OCI-LY7 (cell line): ENCODE measurements around the gene ABHD12. TPM values are rescaled to one million over a fixed set of nuclear protein-coding genes. Genes with fewer than 3 reads are reported as not detected.

Experiments used
- BruUV-seq: library from RNA; stranded (reverse); fragments of 400-500 nt; replicated peaks from 2 replicates; lab custom pipeline; 2021; lab: Mats Ljungman, UMichigan
- CTCF ChIA-PET: fragments of 300-600 bp; sonication (Branson Sonifier 250); formaldehyde crosslinking; loops from one replicate; lab custom pipeline; 2022; ENCODE audit warnings: antibody characterized with exemption; ENCODE audit not compliant: unreplicated experiment; lab: Charles Lee
- POLR2A ChIA-PET: fragments of 300-600 bp; sonication (Branson Sonifier 250); formaldehyde crosslinking; loops from one replicate; lab custom pipeline; 2022; ENCODE audit warnings: antibody characterized with exemption; lab: Charles Lee
- DNase-seq: peaks from one replicate; pipeline ENCODE4 v3.0.0-alpha.2; 2015; ENCODE audit warnings: low spot score
- H2AFZ ChIP-seq: fragments of 200-600 bp; sonication (generic), shearing (Covaris generic); 2 replicates; pipeline ENCODE4 v1.6.1; 2014; ENCODE audit warnings: mild to moderate bottlenecking, antibody characterized with exemption, low read length, moderate library complexity
- H3K27ac ChIP-seq: fragments of 200-600 bp; sonication (generic); 2 replicates; pipeline ENCODE4 v1.5.1; 2014; ENCODE audit warnings: mixed run types, low read depth, mild to moderate bottlenecking, moderate library complexity, low read length, inconsistent platforms; ENCODE audit not compliant: poor library complexity, severe bottlenecking
- H3K36me3 ChIP-seq: fragments of 200-600 bp; sonication (generic); 2 replicates; pipeline ENCODE4 v1.6.1; 2014; ENCODE audit warnings: mild to moderate bottlenecking, antibody characterized with exemption, low read length, moderate library complexity, mixed read lengths; ENCODE audit not compliant: insufficient read depth
- H3K4me1 ChIP-seq: fragments of 200-600 bp; sonication (generic); 2 replicates; pipeline ENCODE4 v1.5.1; 2014; ENCODE audit warnings: mild to moderate bottlenecking, low read length; ENCODE audit not compliant: insufficient read depth, poor library complexity, severe bottlenecking
- H3K4me2 ChIP-seq: fragments of 200-600 bp; sonication (generic); 2 replicates; pipeline ENCODE4 v1.6.1; 2014; ENCODE audit warnings: mild to moderate bottlenecking, low read length
- H3K4me3 ChIP-seq: fragments of 200-600 bp; sonication (generic); 2 replicates; pipeline ENCODE4 v1.5.1; 2014; ENCODE audit warnings: mild to moderate bottlenecking, low read depth, low read length; ENCODE audit not compliant: poor library complexity, severe bottlenecking
- H3K79me2 ChIP-seq: fragments of 200-600 bp; sonication (generic); 2 replicates; pipeline ENCODE4 v1.6.1; 2016; ENCODE audit warnings: low read depth, mild to moderate bottlenecking, low read length, moderate library complexity, mixed read lengths; ENCODE audit not compliant: insufficient read depth
- H3K9me2 ChIP-seq: fragments of 200-600 bp; sonication (generic); 2 replicates; pipeline ENCODE4 v1.6.1; 2016; ENCODE audit warnings: mild to moderate bottlenecking, low read length, mixed read lengths; ENCODE audit not compliant: insufficient read depth
- H3K9me3 ChIP-seq: fragments of 200-600 bp; sonication (generic); 2 replicates; pipeline ENCODE4 v1.6.1; 2014; ENCODE audit warnings: mild to moderate bottlenecking, mixed run types, low read length, mixed read lengths
- H4K20me1 ChIP-seq: fragments of 200-600 bp; sonication (generic); 2 replicates; pipeline ENCODE4 v1.6.1; 2014; ENCODE audit warnings: mild to moderate bottlenecking, antibody characterized with exemption, low read length, moderate library complexity, mixed read lengths; ENCODE audit not compliant: insufficient read depth
- EZH2phosphoT487 ChIP-seq: fragments of 200-600 bp; sonication (generic); IDR thresholded peaks from 2 replicates; pipeline ENCODE4 v1.6.1; 2018; ENCODE audit warnings: low read depth, borderline replicate concordance, mild to moderate bottlenecking, mixed run types, antibody characterized with exemption, low read length, moderate library complexity, mixed read lengths
- intact Hi-C: fragments of 100-400 bp; cut with micrococcal nuclease; formaldehyde crosslinking; loops from one replicate; pipeline ENCODE4 v1.10.0; 2022; ENCODE audit not compliant: unreplicated experiment
- total RNA-seq, 2 experiments: library from RNA; depleted of rRNA in 1 of 2; stranded (reverse); fragments of >200 nt in 1 of 2; shearing (Covaris generic) in 1 of 2; gene quantifications; 2 replicates each; pipeline ENCODE4 v1.2.3, GENCODE V29; 2014 to 2022
- TF ChIP-seq, protein P1 (sequence below): fragments of 200-600 bp; sonication (generic); conservative IDR thresholded peaks from 2 replicates; pipeline ENCODE4 v1.5.1; 2014; ENCODE audit warnings: mild to moderate bottlenecking, antibody characterized with exemption, low read length, moderate library complexity, mixed read lengths

The ABHD12 gene
- total RNA-seq, 2 experiments from 2014 or later, result 10.6 to 12.9 TPM

- no peak overlapping the region for H3K27ac ChIP-seq
- H3K9me2 ChIP-seq, result no peaks in the 10 kb centered on the region
- H4K20me1 ChIP-seq, result 0 out of 2 replicates have a peak, but pooled peaks cover 8% of the 10 kb centered on the region
- H3K79me2 ChIP-seq, result no peaks in the 10 kb centered on the region
- ChIA-PET CTCF (no interaction called here), POLR2A (no interaction called here)
- intact Hi-C loops, result no loop called here
- BruUV-seq, result no TSS peak
- TF ChIP-seq, protein P1, sequence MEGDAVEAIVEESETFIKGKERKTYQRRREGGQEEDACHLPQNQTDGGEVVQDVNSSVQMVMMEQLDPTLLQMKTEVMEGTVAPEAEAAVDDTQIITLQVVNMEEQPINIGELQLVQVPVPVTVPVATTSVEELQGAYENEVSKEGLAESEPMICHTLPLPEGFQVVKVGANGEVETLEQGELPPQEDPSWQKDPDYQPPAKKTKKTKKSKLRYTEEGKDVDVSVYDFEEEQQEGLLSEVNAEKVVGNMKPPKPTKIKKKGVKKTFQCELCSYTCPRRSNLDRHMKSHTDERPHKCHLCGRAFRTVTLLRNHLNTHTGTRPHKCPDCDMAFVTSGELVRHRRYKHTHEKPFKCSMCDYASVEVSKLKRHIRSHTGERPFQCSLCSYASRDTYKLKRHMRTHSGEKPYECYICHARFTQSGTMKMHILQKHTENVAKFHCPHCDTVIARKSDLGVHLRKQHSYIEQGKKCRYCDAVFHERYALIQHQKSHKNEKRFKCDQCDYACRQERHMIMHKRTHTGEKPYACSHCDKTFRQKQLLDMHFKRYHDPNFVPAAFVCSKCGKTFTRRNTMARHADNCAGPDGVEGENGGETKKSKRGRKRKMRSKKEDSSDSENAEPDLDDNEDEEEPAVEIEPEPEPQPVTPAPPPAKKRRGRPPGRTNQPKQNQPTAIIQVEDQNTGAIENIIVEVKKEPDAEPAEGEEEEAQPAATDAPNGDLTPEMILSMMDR, result no peak
- no peak for TF ChIP-seq EZH2phosphoT487
- no peaks in the 10 kb centered on the region for H3K9me3 ChIP-seq
- H2AFZ ChIP-seq, result no peak overlapping the region
- H3K4me1 ChIP-seq, result no peaks in the 10 kb centered on the region
- H3K36me3 ChIP-seq, result no peaks in the 10 kb centered on the region
- no peak for DNase-seq
- no peak overlapping the region for H3K4me2 ChIP-seq
- H3K4me3 ChIP-seq, result no peak overlapping the region
Observed at GRCh38 chr20:25340380-25340779, 50.3 kb downstream of the ABHD12 start.

- H3K27ac ChIP-seq, result no peak overlapping the region
- TF ChIP-seq, protein P1, result no peak
- TF ChIP-seq EZH2phosphoT487, result no peak
- CTCF ChIA-PET, result no interaction called here
- H3K36me3 ChIP-seq, result no peaks in the 10 kb centered on the region
- H3K9me3 ChIP-seq, result no peaks in the 10 kb centered on the region
- no peak overlapping the region for H2AFZ ChIP-seq
- BruUV-seq, result no TSS peak
- DNase-seq, result no peak
- POLR2A ChIA-PET, result no interaction called here
- no peaks in the 10 kb centered on the region for H3K4me1 ChIP-seq
- no peaks in the 10 kb centered on the region for H3K79me2 ChIP-seq
- intact Hi-C loops, result no loop called here
- no peak overlapping the region for H3K4me3 ChIP-seq
- H4K20me1 ChIP-seq, result 0 out of 2 replicates have a peak, but pooled peaks cover 8% of the 10 kb centered on the region
- no peaks in the 10 kb centered on the region for H3K9me2 ChIP-seq
- no peak overlapping the region for H3K4me2 ChIP-seq
Observed at GRCh38 chr20:25339608-25340007, 51.0 kb downstream of the ABHD12 start.

- no peaks in the 10 kb centered on the region for H3K79me2 ChIP-seq
- CTCF ChIA-PET, result no interaction called here
- intact Hi-C loops, result no loop called here
- H3K4me1 ChIP-seq, result no peaks in the 10 kb centered on the region
- no peak overlapping the region for H2AFZ ChIP-seq
- no peak overlapping the region for H3K4me3 ChIP-seq
- 0 out of 2 replicates have a peak, but pooled peaks cover 3% of the 10 kb centered on the region for H4K20me1 ChIP-seq
- no peak overlapping the region for H3K4me2 ChIP-seq
- H3K9me3 ChIP-seq, result no peaks in the 10 kb centered on the region
- no peak for TF ChIP-seq EZH2phosphoT487
- TF ChIP-seq, protein P1, result no peak
- no peak overlapping the region for H3K27ac ChIP-seq
- no peaks in the 10 kb centered on the region for H3K36me3 ChIP-seq
- POLR2A ChIA-PET, result no interaction called here
- DNase-seq, result no peak
- BruUV-seq, result no TSS peak
- no peaks in the 10 kb centered on the region for H3K9me2 ChIP-seq
Observed at GRCh38 chr20:25338112-25339023, 52.3 kb downstream of the ABHD12 start.
